Glutamatergic neuron (in vitro differentiated cells): Measurements from ENCODE around the gene CNN1. TPM values are rescaled to one million over a fixed set of nuclear protein-coding genes. Genes with fewer than 3 reads are reported as not detected.
A peak's percentile ranks its signal among the peaks of the same experiment; 100 is the strongest.

Source experiments
- DNase-seq: peaks from one replicate; pipeline ENCODE4 v3.0.0; 2022
- H3K27ac Mint-ChIP-seq: one replicate; pipeline ENCODE4 v1.8.0; 2020; ENCODE audit warnings: mild to moderate bottlenecking, mixed read lengths, inconsistent platforms; ENCODE audit not compliant: unreplicated experiment
- H3K27me3 Mint-ChIP-seq: one replicate; pipeline ENCODE4 v1.8.0; 2020; ENCODE audit warnings: mild to moderate bottlenecking, moderate library complexity, mixed read lengths, inconsistent platforms; ENCODE audit not compliant: unreplicated experiment
- H3K36me3 Mint-ChIP-seq: one replicate; pipeline ENCODE4 v1.8.0; 2020; ENCODE audit warnings: mild to moderate bottlenecking, mixed read lengths, inconsistent platforms; ENCODE audit not compliant: unreplicated experiment
- H3K4me1 Mint-ChIP-seq: one replicate; pipeline ENCODE4 v1.8.0; 2020; ENCODE audit warnings: mild to moderate bottlenecking, low read depth, mixed read lengths, inconsistent platforms; ENCODE audit not compliant: unreplicated experiment
- H3K4me3 Mint-ChIP-seq: one replicate; pipeline ENCODE4 v1.8.0; 2020; ENCODE audit warnings: mild to moderate bottlenecking, mixed read lengths, inconsistent platforms; ENCODE audit not compliant: unreplicated experiment
- H3K9me3 Mint-ChIP-seq: one replicate; pipeline ENCODE4 v1.8.0; 2020; ENCODE audit warnings: mild to moderate bottlenecking, moderate library complexity, mixed read lengths, inconsistent platforms; ENCODE audit not compliant: unreplicated experiment
- total RNA-seq: library from RNA; stranded (reverse); fragmentation: NEBNext Ultra II Directional; extraction: Animal tissue kit (Norgen Biotek cat#: 25700); gene quantifications from one replicate; pipeline ENCODE4 v1.2.1, GENCODE V29; 2021; ENCODE audit not compliant: unreplicated experiment
- TF ChIP-seq, protein P1 (sequence below): fragments of 200-600 bp; sonication (generic); IDR thresholded peaks from one replicate; pipeline ENCODE4 v1.5.0; 2021; ENCODE audit not compliant: partially characterized antibody, unreplicated experiment

The CNN1 gene
- total RNA-seq, 1 donor from 2014 or later, result 2.3 TPM

DNA sequence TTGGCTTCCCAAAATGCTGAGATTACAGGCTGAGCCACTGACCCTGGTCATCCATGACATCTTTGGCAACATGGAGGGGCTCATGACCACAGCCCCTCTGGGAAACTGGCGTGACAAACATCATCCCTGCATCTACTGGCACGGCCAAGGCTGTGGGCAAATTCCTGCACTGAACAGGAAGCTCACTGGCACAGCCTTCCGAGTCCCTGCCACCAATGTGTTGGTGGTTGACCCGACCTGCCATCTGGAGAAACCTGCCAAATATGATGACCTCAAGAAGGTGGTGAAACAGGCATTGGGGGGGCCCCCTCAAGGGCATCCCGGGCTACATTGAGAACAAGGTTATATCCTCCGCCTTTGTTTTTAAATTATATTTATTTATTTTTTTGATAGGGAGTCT is 47.7 kb downstream of the CNN1 start:
- Mint-ChIP-seq H3K4me3 (no peak overlapping the region), H3K4me1 (peaks cover 2% of the 10 kb centered on the region), H3K36me3 (no peaks in the 10 kb centered on the region), H3K9me3 (peaks cover 5% of the 10 kb centered on the region), H3K27me3 (peaks cover 8% of the 10 kb centered on the region), H3K27ac (no peak overlapping the region)
- TF ChIP-seq, protein P1, sequence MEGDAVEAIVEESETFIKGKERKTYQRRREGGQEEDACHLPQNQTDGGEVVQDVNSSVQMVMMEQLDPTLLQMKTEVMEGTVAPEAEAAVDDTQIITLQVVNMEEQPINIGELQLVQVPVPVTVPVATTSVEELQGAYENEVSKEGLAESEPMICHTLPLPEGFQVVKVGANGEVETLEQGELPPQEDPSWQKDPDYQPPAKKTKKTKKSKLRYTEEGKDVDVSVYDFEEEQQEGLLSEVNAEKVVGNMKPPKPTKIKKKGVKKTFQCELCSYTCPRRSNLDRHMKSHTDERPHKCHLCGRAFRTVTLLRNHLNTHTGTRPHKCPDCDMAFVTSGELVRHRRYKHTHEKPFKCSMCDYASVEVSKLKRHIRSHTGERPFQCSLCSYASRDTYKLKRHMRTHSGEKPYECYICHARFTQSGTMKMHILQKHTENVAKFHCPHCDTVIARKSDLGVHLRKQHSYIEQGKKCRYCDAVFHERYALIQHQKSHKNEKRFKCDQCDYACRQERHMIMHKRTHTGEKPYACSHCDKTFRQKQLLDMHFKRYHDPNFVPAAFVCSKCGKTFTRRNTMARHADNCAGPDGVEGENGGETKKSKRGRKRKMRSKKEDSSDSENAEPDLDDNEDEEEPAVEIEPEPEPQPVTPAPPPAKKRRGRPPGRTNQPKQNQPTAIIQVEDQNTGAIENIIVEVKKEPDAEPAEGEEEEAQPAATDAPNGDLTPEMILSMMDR, result no peak
- no peak for DNase-seq

DNA sequence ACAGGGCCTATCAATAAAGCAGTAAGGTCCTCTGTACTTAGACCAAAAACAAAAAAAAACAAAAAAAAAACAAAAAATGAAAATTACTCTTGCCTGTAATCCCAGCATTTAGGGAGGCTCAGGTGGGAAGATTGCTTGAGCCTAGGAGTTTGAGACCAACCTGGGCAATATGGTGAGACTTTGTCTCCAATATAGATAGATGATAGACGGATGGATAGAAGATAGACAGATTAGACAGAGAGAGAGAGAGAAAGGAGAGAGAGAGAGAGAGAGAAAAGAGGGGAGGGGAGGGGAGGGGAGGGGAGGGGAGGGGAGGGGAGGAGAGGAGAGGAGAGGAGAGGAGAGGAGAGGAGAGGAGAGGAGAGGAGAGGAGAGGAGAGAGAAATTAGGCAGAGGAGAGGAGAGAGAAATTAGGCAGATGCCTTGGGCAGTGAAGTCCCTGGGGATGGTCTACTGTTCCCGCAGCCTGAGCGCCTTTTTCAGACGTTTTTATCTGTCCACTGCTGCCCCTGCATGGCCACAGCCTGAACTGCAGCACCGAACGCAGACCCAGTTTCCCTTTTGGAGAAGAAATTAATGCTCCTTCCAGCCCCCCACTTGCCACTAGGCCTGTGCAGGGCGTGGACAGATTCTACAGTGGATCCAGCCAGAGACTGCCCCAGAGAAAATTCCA is 48.8 kb downstream of the CNN1 start:
- Mint-ChIP-seq H3K4me1 (peaks cover 2% of the 10 kb centered on the region), H3K36me3 (no peaks in the 10 kb centered on the region), H3K27me3 (peaks cover 6% of the 10 kb centered on the region), H3K4me3 (peak overlapping the region; percentile 38), H3K9me3 (peaks cover 7% of the 10 kb centered on the region), H3K27ac (no peak overlapping the region)
- DNase-seq, result peak; percentile 87
- TF ChIP-seq, protein P1, result peak; percentile 82

DNA sequence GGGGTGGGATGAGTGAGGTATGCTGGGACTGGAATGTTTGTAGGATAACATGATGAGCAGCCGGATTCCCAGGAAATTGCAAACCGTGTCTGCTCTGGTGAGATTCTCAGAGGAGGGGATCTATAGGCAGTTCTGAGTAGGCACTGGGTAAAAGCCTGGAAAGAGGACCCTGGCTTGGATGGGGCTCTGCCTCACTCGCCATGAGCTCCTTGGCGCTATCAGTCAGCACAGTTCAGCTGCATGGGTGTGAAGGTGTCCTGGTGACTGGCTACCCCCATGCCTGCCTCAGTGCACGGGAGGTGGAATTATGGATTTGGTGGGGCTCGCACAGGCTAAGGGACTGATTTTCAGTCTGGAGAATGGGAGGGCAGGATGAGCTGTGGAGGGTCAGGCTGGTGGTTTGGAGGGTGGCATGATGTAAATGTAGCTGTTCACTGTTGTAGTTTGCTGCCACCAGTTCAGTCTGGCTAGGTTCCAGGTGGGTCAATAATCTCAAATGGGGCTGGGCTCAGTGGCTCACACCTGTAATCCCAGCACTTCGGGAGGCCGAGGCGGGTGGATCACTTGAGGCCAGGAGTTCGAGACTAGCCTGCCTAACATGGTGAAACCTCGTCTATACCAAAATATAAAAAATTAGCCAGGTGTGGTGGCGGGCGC is 49.5 kb downstream of the CNN1 start:
- Mint-ChIP-seq H3K36me3 (no peaks in the 10 kb centered on the region), H3K4me1 (peaks cover 2% of the 10 kb centered on the region), H3K27ac (no peak overlapping the region), H3K9me3 (peaks cover 7% of the 10 kb centered on the region), H3K4me3 (peak overlapping the region; percentile 38), H3K27me3 (peaks cover 6% of the 10 kb centered on the region)
- TF ChIP-seq, protein P1, result peak; percentile 46
- DNase-seq, result no peak

DNA sequence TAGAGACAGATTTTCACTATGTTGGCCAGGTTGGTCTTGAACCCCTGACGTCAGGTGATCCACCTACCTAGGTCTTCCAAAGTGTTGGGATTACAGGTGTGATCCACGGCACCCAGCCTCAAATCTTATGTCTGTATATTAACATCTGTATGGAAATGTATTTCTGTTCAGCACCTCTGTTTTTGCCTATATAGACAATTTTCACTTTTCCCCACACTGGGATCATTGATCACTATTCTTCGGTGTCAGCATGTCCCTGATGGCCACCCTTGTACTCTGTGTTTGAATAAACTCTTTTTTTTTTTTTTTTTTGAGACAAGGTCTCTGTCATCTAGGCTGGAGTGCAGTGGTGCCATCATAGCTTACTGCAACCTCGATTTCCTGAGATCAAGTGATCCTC is 55.4 kb downstream of the CNN1 start:
- Mint-ChIP-seq H3K9me3 (peaks cover 5% of the 10 kb centered on the region), H3K27ac (no peak overlapping the region), H3K36me3 (no peaks in the 10 kb centered on the region), H3K4me3 (no peak overlapping the region), H3K27me3 (peaks cover 3% of the 10 kb centered on the region), H3K4me1 (no peaks in the 10 kb centered on the region)
- no peak for DNase-seq
- TF ChIP-seq, protein P1, result no peak

DNA sequence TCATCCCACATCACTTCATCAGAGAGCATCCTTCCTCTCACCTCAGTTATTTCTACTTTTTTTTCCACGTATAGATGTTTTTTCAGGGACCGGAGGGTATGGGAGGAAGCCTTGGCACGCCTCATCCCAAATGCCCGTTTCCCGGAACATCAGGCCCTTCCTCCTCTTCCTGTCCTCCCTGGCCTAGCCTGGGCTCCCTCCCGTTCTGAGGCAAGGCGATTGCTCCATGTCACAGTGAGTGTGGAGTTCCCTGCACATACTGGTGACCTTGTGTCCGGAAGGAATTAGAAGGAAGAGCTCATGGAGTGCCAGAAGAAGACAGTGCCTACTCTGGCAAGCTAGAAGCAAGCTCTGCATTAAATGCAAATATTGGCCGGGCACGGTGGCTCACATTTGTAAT is 57.5 kb downstream of the CNN1 start:
- peaks cover 11% of the 10 kb centered on the region for H3K4me1 Mint-ChIP-seq
- H3K36me3 Mint-ChIP-seq, result no peaks in the 10 kb centered on the region
- peak overlapping the region; percentile 30 for H3K4me3 Mint-ChIP-seq
- TF ChIP-seq, protein P1, result no peak
- peaks cover 3% of the 10 kb centered on the region for H3K9me3 Mint-ChIP-seq
- H3K27me3 Mint-ChIP-seq, result peaks cover 1% of the 10 kb centered on the region
- H3K27ac Mint-ChIP-seq, result no peak overlapping the region
- no peak for DNase-seq
